GM18861 (cell line): ENCODE measurements around the gene FZD7.

ENCODE experiments used
- ATAC-seq: cut with Tn5 transposase; IDR thresholded peaks from one replicate; pipeline ENCODE4 v1.9.1; 2021; ENCODE audit not compliant: unreplicated experiment

FZD7 gene

DNA sequence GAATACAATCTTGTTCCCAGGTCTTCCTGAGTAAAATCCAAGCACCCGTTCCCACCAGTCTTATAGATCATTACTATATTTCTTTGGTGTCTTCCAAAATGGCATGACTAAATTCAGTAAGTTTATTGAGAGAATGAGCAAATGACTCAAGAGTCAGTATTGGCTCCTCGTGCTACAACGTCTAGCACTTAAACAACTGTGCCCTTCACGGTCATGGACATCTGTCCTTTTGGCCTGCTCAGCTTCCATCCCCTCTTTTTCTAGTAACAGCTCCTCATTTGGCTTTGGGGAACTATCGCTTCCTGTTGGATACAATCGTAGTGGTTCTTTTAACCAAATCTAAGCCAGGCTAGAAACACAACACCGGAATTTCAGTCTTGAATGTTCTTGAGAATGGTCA is 24.1 kb upstream of the FZD7 start:
- ATAC-seq: no peak

DNA sequence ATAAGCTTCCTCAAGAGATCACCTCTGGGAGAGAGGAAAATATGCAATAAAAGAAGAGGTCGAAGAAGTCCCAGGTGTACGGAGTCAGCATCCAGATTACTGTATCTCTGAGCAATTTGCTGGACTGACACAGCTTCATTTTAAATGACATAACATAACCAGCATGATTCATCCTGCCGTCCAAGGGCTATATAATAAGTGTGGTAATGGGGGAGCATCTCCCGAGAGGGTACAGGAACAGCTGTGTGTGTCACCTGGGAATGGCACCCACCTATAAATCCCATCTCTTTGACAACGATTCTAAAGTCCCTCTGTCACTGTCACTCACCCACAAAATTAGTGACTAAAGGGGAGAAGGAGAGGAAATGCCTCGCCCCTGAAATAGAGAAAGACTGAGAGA is 19.3 kb upstream of the FZD7 start:
- no peak for ATAC-seq

- ATAC-seq: no peak
These were observed 18.9 kb upstream of the FZD7 start for GRCh38 chr2:202014759-202015211.

DNA sequence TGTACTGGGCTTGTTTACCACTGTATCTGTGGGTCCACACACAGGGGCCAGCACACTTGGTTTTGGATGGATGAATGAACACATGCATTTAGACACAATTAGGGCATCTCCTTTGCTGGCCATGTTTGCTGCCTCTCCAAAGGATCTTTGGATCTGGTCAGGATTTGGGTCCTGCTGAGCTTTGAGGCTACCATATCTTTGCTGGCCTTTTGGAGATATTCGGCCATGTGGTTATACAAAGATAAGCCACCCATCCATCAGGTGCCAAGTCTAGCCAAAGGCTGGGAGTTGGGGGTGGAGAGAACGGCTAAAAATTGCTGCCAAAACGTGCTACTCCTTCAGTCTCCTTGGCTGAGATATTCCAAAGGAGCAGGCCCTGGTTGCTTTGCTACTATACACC is 18.2 kb upstream of the FZD7 start:
- ATAC-seq: no peak

- no peak for ATAC-seq
These were observed 17.0 kb upstream of the FZD7 start for GRCh38 chr2:202016579-202017227.

DNA sequence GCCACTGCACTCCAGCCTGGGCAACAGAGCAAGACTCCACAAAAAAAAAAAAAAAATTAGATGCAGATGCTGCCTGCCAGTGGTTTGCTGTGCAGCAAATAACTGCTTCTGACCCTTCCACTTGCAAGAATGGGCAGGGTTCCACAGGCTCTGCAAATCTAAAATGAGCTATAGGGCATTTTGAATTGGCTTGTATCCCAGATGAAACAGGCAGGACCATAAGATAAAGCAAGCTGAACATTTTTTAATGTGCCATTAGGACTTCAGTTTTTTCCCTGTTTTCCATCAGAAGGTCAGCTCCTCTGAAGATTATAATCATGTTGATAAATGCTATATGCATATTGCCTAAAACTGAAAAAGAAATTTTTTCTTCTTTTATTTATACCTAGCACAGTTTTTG is 15.7 kb upstream of the FZD7 start:
- no peak for ATAC-seq

DNA sequence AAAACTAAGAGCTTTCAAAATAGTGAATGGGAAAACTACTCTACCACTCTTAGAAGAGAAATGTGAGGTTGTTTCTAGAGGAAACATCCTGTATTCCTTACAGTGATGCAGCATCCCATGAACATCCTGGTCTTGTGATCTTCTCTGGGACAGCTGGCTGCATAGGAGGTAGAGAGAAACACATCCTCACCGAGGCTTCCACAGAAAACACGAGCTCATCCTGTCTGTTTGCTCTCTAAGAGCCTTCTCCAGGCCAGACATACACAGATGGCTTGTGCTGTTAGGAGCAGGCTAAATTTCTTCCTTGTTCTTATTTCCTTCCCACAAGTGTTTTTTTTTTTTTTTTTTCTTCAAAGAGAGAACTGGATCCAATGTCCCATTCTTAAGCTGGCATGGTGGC is 14.7 kb upstream of the FZD7 start:
- no peak for ATAC-seq

DNA sequence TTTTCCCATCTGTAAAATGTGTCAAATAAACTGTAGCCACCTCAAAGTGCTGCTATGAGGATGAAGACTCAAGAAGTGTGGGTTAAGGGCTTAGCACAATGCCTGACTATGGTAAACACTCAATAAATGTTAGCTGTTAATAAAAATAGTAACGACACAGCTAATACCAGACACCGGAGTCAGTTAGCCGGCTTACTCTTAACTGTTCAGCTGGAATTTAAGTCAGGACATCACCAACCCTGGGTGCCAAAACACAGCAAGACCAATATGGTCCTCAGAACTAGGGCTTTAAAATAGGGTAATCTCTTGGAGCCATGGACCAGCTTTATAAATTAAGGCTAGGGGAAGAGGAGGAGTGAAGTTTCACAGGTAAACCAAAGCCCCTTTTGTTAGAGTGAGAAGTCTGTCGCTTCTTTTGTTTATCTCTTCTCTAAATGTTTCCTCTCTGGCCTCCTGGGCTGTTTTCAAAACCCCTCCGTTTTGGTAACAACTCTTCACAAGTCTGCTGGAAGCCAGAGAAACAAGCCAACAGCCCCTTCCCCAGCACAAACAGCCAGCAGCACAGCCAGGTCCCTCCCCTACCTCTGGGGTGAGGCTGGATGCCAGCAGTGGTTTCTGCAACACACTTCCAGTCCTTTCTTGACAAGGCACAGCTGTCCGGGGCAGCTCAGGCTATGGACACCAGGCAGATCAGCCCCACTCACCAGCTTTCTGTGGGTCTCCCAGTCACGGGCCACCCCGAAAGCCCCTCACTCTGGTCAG is 13.8 kb upstream of the FZD7 start:
- ATAC-seq: no peak

DNA sequence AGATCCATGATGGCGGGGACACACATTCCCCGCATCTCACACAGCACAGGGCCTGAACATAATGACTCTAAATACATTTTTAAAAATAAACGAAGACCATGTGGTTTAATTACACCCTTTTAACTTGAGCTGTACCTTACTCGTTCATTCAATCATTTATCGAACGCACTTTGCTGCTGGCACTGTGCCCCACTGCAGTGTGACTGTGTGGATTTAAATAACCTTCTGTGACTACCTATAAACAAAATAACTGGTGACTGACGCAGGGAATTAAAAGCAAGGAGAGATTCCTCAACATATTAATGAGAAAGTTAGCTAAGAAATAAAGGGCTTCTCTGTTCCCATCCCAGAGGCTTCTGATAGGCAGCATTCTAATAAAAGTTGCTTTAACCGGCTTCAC is 10.9 kb upstream of the FZD7 start:
- ATAC-seq: no peak

DNA sequence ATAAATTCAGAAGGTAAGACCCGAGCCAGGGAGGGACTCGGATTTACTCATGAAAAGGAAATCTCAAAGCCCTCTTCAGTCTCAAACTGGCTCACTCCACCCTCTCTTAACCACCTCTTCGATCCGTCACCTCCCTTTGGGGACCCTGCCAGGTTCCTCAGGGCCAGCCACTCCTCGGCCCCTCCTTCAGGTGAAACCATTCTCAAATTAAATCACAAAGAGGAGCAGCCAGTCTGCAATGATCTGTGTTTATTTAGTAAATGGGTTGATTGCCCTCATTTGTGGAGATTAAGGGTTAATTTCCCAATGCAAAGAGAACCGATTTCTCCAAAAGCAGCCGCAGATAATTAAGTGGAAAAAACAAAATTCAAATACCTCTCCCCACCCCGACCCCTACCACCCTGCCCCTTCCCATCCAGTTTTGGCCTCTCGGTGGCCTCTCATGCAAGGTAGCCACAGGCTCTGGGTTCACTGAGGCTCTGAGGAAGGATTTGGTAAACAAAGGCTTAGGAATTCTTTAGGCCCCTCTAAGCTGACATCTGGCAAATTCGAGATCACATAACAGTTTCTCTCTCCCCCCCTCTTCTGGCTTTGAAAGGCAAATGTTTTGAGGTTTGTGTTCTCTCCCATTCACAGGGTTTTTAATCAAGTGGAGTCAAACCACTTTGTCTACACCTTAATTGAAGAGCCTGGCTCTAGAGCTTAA is 10.3 kb upstream of the FZD7 start:
- no peak for ATAC-seq

DNA sequence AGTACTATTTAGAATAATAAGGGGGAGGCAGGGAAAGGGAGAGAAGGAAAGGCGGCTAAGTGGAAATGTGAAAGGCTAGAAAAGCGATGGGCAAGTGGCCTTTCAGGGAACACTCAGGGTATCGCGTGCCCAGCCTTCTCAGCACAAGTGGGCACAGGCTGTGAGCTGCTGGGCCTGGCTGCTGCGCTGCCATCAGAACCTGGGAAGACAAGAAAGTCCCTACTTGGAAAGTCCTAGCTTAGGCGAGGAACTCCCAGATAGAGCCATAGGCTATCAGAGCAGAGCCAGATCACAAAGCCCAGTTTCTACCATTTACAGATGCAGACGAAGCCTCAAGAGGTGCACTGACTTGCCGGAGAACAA is 9.8 kb upstream of the FZD7 start:
- ATAC-seq: no peak

- no peak for ATAC-seq
These were observed 8.8 kb upstream of the FZD7 start for GRCh38 chr2:202024871-202025270.

DNA sequence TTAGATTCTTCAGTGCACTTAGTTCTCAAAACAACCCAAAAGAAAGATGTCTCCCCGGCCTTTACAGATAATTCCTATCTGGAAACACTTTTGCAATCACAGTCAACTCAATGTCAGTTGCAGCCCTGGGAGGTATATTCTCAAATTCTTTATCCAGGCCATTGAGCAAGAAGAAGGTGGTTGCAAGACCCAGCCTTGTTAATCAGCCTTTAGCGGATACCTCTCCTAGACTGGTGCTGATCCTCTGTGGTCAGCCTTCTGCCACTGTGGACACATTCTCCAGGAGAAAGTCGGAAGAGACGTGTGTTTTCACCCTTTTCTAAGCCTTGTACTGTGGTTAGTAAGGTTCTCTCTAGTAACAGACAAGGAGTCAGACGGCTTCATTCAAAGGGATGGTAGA is 7.8 kb upstream of the FZD7 start:
- no peak for ATAC-seq

DNA sequence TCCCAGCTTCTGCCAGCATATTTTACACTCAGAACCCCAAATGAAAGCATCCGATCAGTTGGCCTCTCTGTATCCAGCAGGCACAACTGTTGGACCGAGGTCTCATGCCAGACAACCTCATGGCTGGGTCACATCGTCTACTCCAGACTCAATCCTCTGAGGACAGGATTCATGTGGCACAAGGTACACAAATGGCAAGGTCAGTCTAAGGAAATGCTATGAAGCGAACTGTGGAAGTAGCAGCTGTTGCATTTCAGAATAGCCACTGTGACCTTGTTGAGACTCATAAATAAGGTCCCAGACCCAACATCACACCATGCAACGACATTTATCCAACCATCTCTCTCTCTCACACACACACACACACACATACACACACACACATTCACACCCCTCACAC is 7.1 kb upstream of the FZD7 start:
- no peak for ATAC-seq

DNA sequence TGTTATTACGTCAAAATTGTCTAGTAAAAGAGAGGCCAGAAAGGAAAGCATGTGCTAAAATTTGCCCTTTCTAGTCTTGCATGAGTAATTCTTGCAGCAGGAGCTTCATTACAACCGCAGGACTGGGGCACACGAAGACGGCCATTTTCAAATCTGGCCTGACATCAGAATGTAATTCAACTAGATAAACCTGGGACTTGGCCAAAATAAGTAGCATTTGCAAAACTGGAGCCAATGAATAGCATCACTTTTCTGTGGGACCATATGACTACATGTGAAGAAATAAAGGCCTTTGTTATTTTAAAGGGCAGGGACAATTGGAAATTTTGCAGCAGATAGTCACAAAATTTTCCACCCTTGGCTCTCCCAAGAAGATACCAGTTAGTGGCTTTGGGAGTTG is 3.0 kb upstream of the FZD7 start:
- ATAC-seq: no peak

DNA sequence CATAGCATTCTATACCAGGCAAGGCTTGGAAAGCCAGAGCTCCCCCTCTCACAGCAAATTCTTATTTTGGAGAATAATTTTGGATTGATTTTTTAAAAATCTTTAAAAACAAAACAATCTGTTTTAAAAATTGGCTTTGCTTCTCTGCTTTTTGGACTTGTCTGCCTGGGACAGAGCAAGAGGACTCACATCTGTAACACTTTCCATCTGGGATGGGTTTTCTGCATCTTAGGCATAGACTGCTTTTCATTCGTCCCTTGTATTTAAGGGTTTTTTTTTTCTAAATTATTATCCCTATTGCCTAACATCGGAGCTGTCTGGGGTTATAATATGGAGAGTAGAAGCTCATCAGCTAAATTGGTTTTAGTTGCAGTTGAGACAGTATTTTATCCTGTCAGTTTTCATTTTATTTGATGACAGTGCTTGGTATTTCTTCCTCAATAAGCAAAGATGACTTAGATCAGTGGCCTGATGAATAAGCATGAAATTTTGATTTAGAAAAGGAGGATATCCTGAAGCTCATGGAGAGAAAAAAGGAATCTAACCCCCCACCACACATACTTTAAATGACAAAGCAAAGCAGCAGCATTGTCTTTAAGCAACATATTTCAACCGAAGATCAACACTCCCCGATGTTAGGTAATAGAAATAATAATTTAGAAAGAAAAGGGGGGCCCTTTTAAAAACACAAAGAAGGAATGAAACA is 2.3 kb upstream of the FZD7 start:
- ATAC-seq: no peak

DNA sequence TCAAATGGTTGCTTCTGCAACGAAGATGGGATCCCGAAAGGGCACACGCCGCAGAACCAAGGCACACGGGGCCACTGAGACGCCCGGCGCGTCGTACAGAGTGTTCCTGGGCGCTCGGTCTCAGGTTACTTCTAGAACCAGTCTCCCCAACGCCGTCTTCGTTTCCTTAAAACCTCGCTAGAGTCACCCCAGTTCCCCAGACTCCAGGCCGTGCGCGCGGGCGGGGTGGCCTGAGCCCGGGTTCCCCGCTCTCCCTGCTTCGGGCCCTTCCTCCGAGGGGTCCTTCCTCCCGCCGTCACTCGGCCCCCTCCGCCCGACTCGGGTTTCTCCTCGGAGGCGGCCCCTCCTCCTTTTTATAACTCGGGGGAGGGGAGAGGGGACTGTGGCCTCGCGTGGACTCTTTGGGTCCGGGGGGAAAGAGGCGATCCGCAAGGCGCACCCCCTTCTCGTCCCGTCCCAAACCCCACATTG is 774 bp upstream of the FZD7 start:
- ATAC-seq: no peak

DNA sequence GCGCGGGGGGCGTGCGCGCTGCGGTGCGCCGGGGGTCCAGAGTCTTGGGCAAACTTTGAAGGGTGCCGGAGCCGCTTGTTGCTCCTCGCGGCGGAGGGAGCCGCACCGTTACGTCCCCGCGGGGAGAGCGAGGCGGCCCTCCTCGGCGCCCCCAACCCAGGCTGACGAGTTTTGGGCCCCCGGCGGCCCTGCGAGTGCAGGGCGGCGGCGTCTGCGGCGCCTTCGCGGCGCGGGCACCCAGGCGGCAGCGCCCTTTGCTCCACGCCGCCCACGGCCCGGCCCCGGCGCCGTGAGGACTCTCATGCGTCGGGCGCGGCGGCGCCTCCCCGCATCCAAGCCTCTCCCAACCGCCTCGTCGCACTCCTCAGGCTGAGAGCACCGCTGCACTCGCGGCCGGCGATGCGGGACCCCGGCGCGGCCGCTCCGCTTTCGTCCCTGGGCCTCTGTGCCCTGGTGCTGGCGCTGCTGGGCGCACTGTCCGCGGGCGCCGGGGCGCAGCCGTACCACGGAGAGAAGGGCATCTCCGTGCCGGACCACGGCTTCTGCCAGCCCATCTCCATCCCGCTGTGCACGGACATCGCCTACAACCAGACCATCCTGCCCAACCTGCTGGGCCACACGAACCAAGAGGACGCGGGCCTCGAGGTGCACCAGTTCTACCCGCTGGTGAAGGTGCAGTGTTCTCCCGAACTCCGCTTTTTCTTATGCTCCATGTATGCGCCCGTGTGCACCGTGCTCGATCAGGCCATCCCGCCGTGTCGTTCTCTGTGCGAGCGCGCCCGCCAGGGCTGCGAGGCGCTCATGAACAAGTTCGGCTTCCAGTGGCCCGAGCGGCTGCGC is 814 bp downstream of the FZD7 start:
- peak; percentile 5 for ATAC-seq

- no peak for ATAC-seq
These were observed 1.7 kb downstream of the FZD7 start for GRCh38 chr2:202035089-202035940.

GRCh38 chr2:202035941-202036372 is 2.3 kb downstream of the FZD7 start:
- ATAC-seq: no peak
